NCI-H460 (cell line): Measurements from ENCODE around the gene LHX8. TPM values are rescaled to one million over a fixed set of nuclear protein-coding genes. Genes with fewer than 3 reads are reported as not detected.

Experiments
- DNase-seq: peaks from one replicate; pipeline ENCODE4 v3.0.0-alpha.2; 2016; ENCODE audit warnings: low read depth; ENCODE audit errors: extremely low read depth
- small RNA-seq, 2 experiments: library from RNA; depleted of rRNA; stranded (forward); fragments of <200 nt; gene quantifications; one replicate each; pipeline ENCODE3, GENCODE V24; 2014
- total RNA-seq: library from RNA; depleted of rRNA; stranded (reverse); fragments of >200 nt; shearing (Covaris generic); gene quantifications from 2 replicates; pipeline ENCODE4 v1.2.3, GENCODE V29; 2014

The LHX8 gene
- total RNA-seq, 1 experiment from 2014 or later: not detected

DNA sequence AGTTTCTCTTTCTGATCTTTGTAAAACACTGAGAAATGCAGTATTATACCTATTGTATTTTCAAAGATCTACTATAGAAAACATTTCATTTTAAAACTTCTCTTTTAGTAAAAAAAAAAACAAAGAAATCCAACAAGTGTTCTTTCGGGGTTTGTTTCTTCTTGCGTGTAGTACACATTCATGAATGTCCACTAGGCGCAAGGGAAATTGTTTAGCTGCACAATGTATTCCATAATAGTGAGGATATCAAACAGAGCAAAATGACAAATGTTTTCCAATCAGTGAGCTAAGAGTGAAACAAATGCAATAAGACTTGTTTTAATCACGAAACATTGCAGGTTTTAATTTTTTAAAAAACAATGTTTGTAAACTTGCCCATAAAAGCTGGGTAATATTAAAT is 68.6 kb downstream of the LHX8 start:
- no peak for DNase-seq

DNA sequence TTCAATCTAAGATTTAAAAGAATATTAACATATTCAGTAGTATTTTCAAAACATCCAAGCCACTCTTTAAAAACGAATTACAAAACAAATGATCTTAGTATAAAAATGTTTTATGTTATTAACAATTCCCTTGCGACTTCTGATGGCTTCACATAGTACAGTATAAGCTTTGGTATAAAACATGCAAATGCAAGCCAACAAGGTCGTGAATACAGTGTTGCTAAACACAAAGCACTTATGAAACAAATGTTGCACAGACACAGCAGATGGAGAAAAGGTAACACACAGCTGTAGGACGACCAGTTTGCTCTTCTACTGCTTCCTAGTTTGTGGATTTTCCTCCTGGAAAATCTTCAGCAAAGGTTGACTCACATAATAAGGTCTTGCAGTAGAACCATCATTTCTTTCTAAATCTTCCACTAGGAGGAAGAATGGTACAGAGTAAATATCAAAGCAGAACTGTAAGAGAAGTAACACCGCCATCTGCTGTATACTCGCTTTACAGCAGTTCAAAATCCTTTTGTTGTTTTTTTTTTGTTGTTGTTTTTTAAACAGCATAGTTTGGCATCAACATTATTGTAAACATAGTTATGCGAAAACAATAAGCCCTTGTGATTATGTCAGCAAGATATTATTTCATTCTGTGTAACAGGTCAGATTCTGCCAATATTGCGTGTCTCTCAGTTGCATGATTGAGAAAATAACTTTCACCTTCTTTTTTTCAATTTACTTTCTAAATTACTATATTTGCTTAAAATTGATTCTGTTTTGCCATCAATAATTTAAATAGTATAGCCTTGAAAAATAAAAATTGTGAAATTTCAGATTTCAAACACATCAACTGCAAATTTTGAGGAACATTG is 69.5 kb downstream of the LHX8 start:
- DNase-seq: peak; percentile 41

DNA sequence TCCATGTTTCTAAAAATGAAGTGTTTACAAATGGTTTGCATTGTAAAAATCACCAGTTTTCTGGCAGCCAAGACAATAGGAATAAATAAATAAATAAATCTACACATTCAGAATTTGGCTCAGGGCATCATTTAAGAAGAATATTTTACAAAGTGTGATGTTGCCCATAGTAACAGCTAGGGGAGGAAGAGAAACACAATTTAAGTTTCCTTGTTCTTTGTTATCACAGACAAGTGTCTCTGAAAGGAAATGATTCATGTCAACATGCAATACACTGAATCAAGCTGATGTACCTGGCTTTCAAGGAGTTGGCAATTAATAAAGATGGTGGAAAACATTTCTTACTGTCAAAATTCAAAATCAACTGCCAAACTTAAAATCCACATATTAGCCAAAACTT is 74.7 kb downstream of the LHX8 start:
- no peak for DNase-seq

Small RNA genes within 50 kb of the gene (small RNA-seq; reads per million reads assigned to genes)
- gene RNU6-622P: 0 reads per million in 2 experiments
